ENCODE results near the gene TMEM89.

TMEM89 gene

GRCh38 chr3:48621461-48621869 is at the start of gene TMEM89:
TSS of gene TMEM89 (minus strand) at chr3:48621769. CDS start at chr3:48621756, 13 bp downstream.
- DNase-seq = no peak

GRCh38 chr3:48664929-48665328 is 43.4 kb upstream of the TMEM89 start:
- no peak for DNase-seq

GRCh38 chr3:48664313-48664644 is 42.7 kb upstream of the TMEM89 start:
- DNase-seq = no peak

- DNase-seq = peak; percentile 97
Observed at GRCh38 chr3:48663489-48664312, 42.1 kb upstream of the TMEM89 start.

- peak; percentile 58 for DNase-seq
Observed at GRCh38 chr3:48662753-48663488, 41.4 kb upstream of the TMEM89 start, which contains the start of gene CELSR3. TSS of gene CELSR3 (minus strand) at chr3:48662886. CDS start at chr3:48662634, 252 bp downstream.

- DNase-seq = no peak
Observed at GRCh38 chr3:48662145-48662752, 40.7 kb upstream of the TMEM89 start.

- no peak for DNase-seq
Observed at GRCh38 chr3:48661501-48662144, 40.1 kb upstream of the TMEM89 start.

GRCh38 chr3:48660800-48661400 is 39.3 kb upstream of the TMEM89 start:
- DNase-seq = no peak

GRCh38 chr3:48656841-48657281 is 35.3 kb upstream of the TMEM89 start:
- DNase-seq = no peak

GRCh38 chr3:48656061-48656840 is 34.7 kb upstream of the TMEM89 start:
- no peak for DNase-seq

GRCh38 chr3:48655606-48656005 is 34.0 kb upstream of the TMEM89 start:
- DNase-seq = no peak

- DNase-seq = no peak
Observed at GRCh38 chr3:48655063-48655462, 33.5 kb upstream of the TMEM89 start.

- no peak for DNase-seq
Observed at GRCh38 chr3:48652923-48653715, 31.6 kb upstream of the TMEM89 start.

- no peak for DNase-seq
Observed at GRCh38 chr3:48651771-48652170, 30.2 kb upstream of the TMEM89 start.

GRCh38 chr3:48650723-48651122 is 29.2 kb upstream of the TMEM89 start:
- DNase-seq = no peak

- DNase-seq = no peak
Observed at GRCh38 chr3:48648188-48648850, 26.8 kb upstream of the TMEM89 start.

GRCh38 chr3:48647714-48648113 is 26.1 kb upstream of the TMEM89 start:
- no peak for DNase-seq

- DNase-seq = no peak
Observed at GRCh38 chr3:48644898-48645760, 23.6 kb upstream of the TMEM89 start.

- DNase-seq = no peak
Observed at GRCh38 chr3:48642605-48643004, 21.0 kb upstream of the TMEM89 start.
